G401.6 (cell line): ENCODE results near the gene C6orf136.

Experiments
- FAIRE-seq: peaks from 2 replicates; lab custom pipeline; 2012; peaks lifted over from hg19 to GRCh38; lab: Jason Lieb, UNC

C6orf136 gene

DNA sequence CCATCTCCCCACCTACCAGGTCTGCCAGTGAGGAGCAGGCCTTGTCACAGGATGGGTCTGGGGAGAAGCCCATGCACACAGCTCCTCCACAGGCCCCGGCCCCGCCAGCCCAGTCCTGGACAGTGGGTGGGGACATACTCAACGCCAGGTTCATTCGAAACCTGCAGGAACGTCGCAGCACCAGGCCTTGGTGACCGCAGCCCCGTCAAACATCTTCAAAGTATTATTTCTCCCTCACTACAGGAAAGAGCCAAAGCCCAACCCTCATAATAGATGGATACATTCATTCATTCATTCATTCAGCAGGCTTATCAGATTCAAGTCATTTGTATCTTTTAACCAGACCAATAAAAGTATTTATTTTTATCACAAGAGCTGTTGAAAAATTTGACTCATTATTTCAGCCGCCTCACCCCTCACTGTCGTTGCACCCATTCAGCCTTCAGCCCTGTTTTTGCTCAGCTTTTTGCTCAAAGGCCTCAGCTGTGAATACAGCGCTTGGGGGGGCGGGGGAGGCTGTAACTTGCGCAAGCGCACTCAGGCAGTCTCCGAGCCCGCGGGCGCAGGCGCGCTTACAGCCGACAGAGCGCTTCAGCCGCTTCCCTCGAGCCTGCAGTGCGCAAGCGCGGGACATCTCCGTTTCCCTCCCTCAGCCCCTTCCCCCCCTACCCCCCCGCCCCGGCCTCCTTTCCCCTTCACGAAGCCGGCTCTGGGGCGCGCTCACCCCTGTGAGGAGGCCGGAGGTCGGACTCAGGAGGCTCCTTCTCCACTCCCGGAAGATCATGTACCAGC, at the start of gene C6orf136:
C6orf136 (plus strand) TSS at position 684 of the 792 bp plus-strand sequence; CDS start at position 783, 99 bp downstream.
- no peak for FAIRE-seq

DNA sequence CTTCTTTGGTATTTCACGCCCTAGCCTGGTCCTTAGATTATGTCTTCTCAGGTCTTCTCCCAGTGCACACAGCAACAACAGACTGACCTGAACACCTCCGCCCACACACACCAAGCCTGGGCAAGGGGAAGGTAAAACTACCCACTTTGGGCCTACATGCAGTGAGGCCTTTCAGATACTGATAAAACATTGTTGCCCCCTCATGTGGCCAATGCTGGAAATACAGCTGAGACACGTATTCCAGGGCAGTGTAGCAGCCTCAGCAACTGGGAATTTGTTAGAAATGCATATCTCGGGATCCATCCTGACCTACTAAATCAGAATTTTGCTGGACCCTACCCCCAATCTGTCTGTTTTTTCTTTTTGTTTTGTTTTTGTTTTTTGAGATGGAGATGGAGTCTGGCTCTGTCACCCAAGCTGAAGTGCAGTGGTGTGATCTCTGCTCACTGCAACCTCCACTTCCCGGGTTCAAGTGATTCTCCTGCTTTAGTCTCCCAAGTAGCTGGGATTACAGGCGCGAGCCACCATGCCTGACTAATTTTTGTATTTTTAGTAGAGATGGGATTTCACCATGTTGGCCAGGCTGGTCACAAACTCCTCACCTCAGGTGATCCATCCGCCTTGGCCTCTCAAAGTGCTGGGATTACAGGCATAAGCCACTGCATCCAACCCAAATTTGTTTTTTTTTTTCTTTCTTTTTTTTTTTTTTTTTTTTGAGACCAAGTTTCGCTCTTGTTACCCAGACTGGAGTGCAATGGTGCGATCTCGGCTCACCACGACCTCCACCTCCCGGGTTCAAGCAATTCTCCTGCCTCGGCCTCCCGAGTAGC, 49.4 kb upstream of the C6orf136 start:
- peak; percentile 93 for FAIRE-seq

DNA sequence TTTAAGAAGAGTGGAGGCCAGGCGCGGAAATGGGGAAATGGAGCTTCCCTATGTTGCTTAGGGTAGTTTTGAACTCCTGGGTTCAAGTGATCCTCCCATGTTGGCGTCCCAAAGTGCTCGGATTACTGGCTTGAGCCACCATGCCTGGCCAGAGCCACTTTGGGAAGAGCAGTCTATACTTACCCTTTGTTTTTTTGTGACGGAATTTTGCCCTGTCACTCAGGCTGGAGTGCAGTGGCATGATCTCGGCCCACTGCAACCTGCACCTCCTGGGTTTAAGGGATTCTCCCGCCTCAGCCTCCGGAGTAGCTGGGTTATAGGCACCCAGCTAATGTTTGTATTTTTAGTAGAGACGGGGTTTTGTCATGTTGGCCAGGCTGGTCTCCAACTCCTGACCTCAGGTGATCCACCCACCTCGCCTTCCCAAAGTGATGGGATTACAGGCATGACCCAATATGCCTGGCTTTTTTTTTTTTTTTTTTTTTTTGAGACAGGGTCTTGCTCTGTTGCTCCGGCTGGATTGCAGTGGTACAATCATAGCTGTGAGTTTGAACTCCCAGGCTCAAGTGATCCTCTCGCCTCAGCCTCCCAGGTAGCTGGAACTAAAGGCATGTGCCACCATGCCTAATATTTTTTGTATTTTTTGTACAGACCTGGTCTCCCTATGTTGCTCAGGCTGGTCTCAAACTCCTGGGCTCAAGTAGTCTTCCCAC, 47.9 kb upstream of the C6orf136 start:
- FAIRE-seq, result no peak

DNA sequence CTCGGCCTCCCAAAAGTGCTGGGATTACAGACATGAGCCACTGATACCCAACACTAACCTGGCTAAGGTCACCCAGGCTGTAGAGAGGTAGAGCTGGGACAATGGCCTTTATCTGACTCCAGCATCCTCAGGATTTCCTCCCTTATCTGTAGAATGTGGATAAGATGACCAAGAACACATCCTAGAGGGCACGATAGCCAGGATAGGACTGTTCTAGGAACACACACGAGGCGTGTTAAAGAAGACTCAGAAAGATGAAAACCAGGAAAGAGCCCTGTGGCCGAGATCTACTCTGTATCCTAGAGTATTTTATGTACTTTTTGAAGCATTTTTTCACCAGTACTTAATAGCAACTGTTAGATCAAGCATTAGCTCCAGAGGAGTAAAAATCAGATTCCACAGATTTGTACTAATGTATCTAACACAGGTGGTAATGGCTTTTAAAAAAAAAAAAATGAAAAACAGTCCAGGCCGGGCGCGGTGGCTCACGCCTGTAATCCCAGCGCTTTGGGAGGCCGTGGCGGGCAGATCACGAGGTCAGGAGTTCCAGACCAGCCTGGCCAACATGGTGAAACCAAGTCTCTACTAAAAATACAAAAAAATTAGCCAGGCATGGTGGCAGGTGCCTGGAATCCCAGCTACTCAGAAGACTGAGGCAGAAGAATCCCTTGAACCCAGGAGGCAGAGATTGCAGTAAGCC, 47.2 kb upstream of the C6orf136 start:
- FAIRE-seq, result no peak

- FAIRE-seq, result no peak
These were observed 46.4 kb upstream of the C6orf136 start for GRCh38 chr6:30600451-30600961.

GRCh38 chr6:30601436-30601814, 45.5 kb upstream of the C6orf136 start:
- FAIRE-seq, result no peak

GRCh38 chr6:30601815-30602641, 44.9 kb upstream of the C6orf136 start:
- no peak for FAIRE-seq

DNA sequence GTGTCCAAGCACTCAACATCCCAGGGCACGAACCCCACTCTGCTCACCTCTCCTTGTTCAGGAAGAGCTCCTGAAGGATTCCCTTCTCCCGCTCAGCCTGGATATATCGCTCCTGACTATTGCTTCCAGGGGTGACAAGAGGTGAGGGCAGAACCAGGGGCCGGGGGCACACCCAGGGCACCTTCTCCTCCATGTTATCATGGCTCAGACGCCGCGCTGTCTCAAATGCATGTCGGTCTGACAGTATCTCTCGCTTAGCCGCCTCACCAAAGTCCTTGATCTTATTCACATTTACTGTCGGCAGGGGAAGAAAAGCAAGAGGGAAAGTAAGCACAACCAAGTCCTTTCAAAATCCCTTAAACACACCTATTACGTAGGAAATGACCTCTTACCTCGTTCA, 43.0 kb upstream of the C6orf136 start:
- FAIRE-seq, result no peak

DNA sequence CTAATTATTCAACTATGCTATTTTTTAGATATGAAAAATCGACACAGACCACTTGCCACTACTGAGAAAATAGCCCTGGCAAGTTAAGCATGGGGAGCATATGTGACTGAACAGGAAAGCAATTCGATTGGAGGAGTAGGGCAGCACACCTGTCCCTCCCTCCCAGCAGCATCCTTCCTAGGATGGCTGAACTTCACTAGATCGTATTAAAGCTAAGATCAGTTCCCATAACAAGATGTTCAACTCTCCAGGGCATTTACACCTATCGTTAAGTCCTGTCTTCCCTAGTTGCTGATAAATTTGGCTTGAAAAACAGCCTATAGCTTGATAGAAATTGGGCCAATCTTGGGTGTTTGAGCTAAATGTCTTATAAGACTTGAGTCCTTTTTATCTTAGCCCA, 36.9 kb upstream of the C6orf136 start:
- no peak for FAIRE-seq

- no peak for FAIRE-seq
These were observed 35.6 kb upstream of the C6orf136 start for GRCh38 chr6:30611150-30611855.

DNA sequence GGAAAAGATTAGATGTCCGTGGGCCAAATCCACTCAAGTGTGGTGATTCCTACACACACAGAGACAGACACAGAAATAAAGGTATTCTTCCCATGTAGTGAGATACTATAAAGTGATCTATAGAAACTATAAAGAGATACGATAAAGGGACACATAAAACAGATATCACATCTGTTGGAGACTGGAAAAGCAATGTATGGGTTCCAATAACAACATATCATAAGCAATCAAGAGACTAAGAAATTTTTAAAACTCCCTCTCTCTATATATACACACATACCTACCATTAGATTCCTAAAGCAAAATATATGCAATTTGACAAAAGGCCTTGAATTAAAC, 35.1 kb upstream of the C6orf136 start:
- FAIRE-seq, result no peak

GRCh38 chr6:30612213-30612612, 34.7 kb upstream of the C6orf136 start:
- peak; percentile 3 for FAIRE-seq

DNA sequence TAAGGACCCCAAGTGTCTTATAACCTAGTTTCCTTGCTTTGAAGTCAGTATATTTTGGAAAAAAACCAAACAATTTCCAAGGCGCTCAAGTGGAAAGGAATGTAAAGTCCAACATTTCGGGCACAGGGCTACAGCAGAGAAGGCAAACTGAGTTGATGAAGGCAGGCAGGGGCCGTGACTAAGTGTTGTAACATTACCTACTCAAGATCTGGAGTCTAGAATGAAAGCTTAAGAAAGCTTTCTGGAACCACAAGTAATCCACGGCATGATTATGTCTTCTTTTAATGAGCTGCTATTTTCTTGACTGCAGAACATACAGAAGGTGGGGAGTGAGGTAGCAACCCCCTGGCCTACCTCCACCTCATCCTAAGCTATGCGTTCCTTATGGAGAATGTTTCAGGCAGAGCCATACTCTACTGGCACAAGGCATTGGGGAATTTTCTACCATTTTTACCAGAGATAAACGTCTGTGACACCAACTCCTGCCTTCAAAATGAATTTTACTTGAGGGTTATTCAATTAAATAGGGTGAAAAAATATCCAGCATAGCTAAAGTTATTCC, 34.2 kb upstream of the C6orf136 start:
- no peak for FAIRE-seq

DNA sequence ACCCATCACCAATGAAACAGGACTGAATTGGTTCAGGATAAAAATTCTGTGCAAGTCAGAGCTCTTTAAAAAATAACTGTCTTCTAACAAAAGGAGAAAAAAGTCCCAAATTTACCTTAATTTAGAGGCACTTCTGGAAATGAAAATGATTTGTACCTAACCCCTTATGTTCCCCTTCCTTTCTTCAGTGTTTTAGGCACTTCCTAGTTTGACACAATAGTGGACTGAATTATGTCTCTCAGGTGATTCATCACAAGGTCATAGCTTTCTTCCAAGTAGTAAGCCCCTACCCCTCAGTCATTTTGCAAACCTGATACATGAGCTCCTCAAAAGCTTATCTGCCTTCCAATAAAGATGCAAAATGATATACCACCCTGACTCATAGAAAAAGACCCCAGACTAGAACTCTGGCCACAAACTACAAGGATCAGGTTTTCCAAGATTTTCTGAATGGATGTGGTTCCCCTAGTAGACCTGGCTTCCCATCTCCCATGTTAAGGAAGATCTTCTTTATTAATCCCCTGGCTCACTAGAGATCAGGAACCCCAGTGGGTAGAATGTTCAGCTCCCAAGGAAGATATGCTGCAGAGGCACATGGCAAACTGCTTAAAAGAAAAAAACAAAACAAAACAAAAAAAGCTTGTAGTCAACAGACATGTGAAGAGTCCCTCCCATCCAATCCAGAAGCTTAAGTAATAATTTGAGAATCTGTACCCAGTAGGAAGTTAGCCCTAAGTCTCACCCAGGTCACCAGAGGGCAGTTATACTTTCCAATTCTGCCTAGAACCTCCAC, 33.5 kb upstream of the C6orf136 start:
- FAIRE-seq, result no peak

DNA sequence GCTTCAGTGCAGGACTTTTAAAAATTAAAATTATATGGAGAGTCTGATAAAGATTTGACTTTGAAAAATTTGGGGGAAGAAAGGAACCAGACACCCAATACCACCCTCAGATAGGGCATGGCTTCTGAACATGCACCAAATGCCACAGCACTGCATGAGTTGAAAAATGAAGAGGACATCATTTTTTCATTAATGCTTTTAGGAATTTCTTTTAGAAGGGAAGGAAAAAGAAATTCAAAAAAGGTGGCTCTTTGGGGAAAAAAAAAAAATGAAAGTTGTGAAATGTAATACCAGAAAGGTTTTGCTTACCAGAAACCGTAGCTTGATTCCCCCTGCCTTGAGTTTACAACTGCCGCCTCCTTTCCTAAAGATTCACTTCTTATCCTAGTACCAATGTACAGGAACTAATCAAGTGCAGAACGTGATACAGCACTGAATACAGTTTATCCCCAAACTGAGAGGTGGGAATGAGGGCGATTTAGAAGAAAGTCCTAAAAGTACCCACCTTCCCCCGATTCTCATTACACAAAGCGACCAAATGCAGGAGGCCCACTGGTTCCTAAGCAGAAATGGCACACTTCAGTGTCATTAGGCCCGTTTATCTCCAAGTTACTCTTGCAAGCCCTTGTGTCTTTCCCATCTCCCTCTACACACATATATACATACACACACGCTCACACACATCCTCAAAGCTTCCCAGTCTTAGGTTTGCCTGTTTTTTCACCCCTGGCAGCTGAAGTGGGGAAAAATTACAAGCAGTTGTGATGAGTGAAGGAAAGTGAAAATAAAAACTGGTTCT, 32.7 kb upstream of the C6orf136 start:
- no peak for FAIRE-seq

DNA sequence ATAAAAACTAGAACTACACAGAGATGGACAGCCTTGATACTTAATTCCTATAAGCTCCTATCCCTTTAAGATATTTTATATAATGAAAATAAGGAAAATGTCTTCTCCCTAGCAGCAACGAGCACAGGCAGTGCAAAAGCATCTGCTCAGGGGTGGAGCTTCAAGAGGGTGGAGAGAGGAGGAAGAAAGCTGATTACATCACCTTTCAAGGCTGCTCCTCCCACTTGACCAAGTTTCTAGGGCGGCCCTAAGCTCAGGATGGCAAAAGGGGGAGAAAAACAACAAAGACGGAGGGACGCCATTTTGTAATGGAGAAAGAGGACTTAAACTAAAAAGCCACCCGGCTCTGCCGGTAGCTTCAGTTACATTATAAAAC, 32.1 kb upstream of the C6orf136 start:
- peak; percentile 98 for FAIRE-seq

- FAIRE-seq, result no peak
These were observed 31.5 kb upstream of the C6orf136 start for GRCh38 chr6:30615219-30615957.
